Endothelial cell of umbilical vein (primary cell): Measurements from ENCODE around the gene GNAZ.

Experiments
- GATA2 ChIP-seq: IDR thresholded peaks from 2 replicates; pipeline ENCODE4 v1.7.0; 2011; ENCODE audit warnings: low read depth, mild to moderate bottlenecking, moderate library complexity, mixed read lengths, low read length; ENCODE audit not compliant: insufficient read length, insufficient read depth
- MYC ChIP-seq: IDR thresholded peaks from one replicate; pipeline ENCODE4 v1.6.1; 2011; ENCODE audit warnings: mild to moderate bottlenecking, low read depth, low read length
- POLR2A ChIP-seq: IDR thresholded peaks from 2 replicates; pipeline ENCODE4 v1.6.1; 2012; ENCODE audit warnings: low read depth, mild to moderate bottlenecking, control low read depth, low read length
- POLR2AphosphoS5 ChIP-seq: IDR thresholded peaks from 2 replicates; pipeline ENCODE4 v1.6.1; 2012; ENCODE audit warnings: low read depth, mild to moderate bottlenecking, control low read depth, low read length, moderate library complexity; ENCODE audit not compliant: insufficient read depth
- TF ChIP-seq, protein P1 (sequence below), 2 donors: IDR thresholded peaks; 1 replicate in 1 of 2; 2 replicates in 1 of 2; pipeline ENCODE4 v1.5.1; 2011; ENCODE audit warnings: low read length in 2 of 2, mild to moderate bottlenecking in 2 of 2, moderate library complexity in 2 of 2, control low read depth in 1 of 2, inconsistent platforms in 1 of 2, low read depth in 1 of 2; ENCODE audit not compliant: insufficient read depth in 1 of 2; ENCODE audit errors: extremely low read depth in 1 of 2
- TF ChIP-seq, protein P2 (sequence below): IDR thresholded peaks from 2 replicates; pipeline ENCODE4 v1.6.1; 2011; ENCODE audit not compliant: insufficient read depth, insufficient read length

DNA sequence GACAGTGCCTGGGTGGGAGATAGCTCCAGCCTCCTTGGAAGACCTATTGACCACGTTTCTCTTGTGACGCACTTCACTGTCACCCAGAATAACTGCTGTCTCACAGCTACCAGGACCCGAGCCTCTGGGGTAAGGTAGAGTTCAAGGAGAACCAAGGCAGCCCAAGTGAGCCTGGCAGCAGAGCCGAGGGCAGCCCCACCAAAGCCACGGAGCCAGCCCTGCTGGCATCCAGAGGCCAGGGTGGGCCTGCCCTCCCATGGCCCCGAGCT, 38.7 kb downstream of the GNAZ start:
- TF ChIP-seq, protein P1, sequence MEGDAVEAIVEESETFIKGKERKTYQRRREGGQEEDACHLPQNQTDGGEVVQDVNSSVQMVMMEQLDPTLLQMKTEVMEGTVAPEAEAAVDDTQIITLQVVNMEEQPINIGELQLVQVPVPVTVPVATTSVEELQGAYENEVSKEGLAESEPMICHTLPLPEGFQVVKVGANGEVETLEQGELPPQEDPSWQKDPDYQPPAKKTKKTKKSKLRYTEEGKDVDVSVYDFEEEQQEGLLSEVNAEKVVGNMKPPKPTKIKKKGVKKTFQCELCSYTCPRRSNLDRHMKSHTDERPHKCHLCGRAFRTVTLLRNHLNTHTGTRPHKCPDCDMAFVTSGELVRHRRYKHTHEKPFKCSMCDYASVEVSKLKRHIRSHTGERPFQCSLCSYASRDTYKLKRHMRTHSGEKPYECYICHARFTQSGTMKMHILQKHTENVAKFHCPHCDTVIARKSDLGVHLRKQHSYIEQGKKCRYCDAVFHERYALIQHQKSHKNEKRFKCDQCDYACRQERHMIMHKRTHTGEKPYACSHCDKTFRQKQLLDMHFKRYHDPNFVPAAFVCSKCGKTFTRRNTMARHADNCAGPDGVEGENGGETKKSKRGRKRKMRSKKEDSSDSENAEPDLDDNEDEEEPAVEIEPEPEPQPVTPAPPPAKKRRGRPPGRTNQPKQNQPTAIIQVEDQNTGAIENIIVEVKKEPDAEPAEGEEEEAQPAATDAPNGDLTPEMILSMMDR (IDR thresholded peaks at IDR 0.05; ENCODE audit: extremely low read depth in 1 of 2, insufficient read depth in 1 of 2, low read depth in 1 of 2, low read length in 2 of 2): no peak
- TF ChIP-seq MYC: no peak
- no peak for TF ChIP-seq POLR2A
- TF ChIP-seq POLR2AphosphoS5: no peak
- TF ChIP-seq, protein P2, sequence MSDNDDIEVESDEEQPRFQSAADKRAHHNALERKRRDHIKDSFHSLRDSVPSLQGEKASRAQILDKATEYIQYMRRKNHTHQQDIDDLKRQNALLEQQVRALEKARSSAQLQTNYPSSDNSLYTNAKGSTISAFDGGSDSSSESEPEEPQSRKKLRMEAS: no peak
- no peak for TF ChIP-seq GATA2
